ENCODE results near the gene SRSF11. TPM values are rescaled to one million over a fixed set of nuclear protein-coding genes. Genes with fewer than 3 reads are reported as not detected.
A peak's percentile ranks its signal among the peaks of the same experiment; 100 is the strongest.

SRSF11 gene
- total and polyA plus RNA-seq, 4 donors = 36.8 to 130 (median 96.6) TPM

DNA sequence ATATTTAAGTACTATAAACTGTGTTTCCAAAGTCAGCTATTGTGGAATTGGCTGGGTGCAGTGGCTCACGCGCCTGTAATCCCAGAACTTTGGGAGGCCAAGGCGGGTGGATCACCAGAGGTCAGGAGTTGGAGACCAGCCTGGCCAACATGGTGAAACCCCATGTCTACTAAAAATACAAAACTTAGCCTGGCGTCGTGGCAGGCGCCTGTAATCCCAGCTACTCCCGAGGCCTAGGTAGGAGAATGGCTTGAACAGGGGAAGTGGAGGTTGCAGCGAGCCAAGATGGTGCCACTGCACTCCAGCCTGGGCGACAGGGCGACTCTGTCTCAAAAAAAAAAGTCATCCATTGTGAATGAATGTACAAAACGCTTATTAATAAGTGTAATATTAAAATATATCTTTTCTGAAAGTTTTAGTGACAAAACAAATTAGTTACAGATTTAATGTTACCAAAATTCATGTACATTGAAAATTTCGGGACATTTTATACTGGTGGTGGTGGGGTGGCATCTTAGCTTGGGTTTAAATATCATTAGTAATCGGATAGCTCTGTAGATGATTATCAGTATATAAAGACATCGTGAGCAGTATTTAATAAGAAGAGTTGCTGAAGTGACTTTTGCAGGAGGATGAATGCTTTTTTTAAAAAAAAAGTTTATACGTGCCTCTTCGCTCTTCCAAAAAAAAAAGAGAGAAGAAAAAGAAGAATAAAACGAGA lies 503 bp upstream of the SRSF11 start:
- TF ChIP-seq NR2F2 (IDR thresholded peaks at IDR 0.05) = no peak
- 59% methylated on average over 17 of the region's 17 CpGs for WGBS
- peaks cover 2 to 24% (median 11%) of the 10 kb centered on the region in 4 donors for H3K4me1 ChIP-seq (ENCODE audit: control insufficient read depth in 4 of 4, insufficient read depth in 4 of 4, low read length in 3 of 4)
- peak overlapping the region; percentile 58 to 79 (median 77) for H3K4me3 ChIP-seq (ENCODE audit: low read depth in 1 of 3, low read length in 3 of 3)
- H3K36me3 ChIP-seq (ENCODE audit: control insufficient read depth in 4 of 4, insufficient read depth in 3 of 4, low read depth in 1 of 4, low read length in 3 of 4) = peaks cover 0 to 23% (median 11%) of the 10 kb centered on the region in 4 donors
- peak overlapping the region; percentile 79 to 98 for H3K9ac ChIP-seq (ENCODE audit: low read depth in 1 of 2, low read length in 2 of 2)
- H3K27me3 ChIP-seq (ENCODE audit: control insufficient read depth in 4 of 4, insufficient read depth in 4 of 4, low read length in 3 of 4) = no peaks in the 10 kb centered on the region
- no peaks in the 10 kb centered on the region for H3K9me3 ChIP-seq (ENCODE audit: control insufficient read depth in 4 of 4, low read length in 3 of 4)
- no peak for DNase-seq (ENCODE audit: low spot score)
- peak overlapping the region; percentile 94 to 98 for H3K27ac ChIP-seq (ENCODE audit: low read depth in 1 of 2, low read length in 2 of 2)

DNA sequence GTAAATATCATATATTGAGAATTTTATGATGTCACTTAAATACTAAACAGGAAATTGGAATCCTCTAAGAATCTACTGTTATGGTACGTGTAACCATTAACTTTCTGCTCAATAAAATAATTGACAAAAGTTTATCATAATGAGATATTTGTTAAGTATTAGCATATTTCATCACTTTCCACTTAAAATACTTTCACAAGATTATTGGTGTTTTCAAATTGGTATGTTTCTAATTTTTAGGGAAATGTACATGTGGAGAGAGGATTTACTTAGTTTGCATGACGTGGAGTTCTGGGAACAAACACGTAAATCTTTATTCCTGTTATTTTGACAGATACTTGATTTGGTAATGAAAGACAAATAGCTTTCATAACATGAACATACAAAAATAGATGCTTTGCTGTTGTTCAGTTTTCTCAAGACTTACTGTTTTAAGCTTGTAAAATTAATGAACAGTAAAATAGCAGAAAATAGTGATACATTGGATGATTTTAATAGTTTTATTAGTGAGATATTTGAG lies 1.6 kb downstream of the SRSF11 start:
- H3K4me1 ChIP-seq (ENCODE audit: control insufficient read depth in 4 of 4, insufficient read depth in 4 of 4, low read length in 3 of 4) = peaks cover 2 to 24% (median 12%) of the 10 kb centered on the region in 4 donors
- peak overlapping the region; percentile 94 to 98 for H3K27ac ChIP-seq (ENCODE audit: low read depth in 1 of 2, low read length in 2 of 2)
- H3K4me3 ChIP-seq (ENCODE audit: low read depth in 1 of 3, low read length in 3 of 3) = peak overlapping the region; percentile 15 to 79 (median 58)
- DNase-seq (ENCODE audit: low spot score) = no peak
- H3K9ac ChIP-seq (ENCODE audit: low read depth in 1 of 2, low read length in 2 of 2) = peak overlapping the region; percentile 98
- TF ChIP-seq HNF4A (conservative IDR thresholded peaks at IDR 0.05) (no peak), MAX (IDR thresholded peaks at IDR 0.05) (no peak), ZBTB33 (IDR thresholded peaks at IDR 0.05) (no peak), TAF1 (conservative IDR thresholded peaks at IDR 0.05) (no peak), RAD21 (IDR thresholded peaks at IDR 0.05) (no peak), JUND (IDR thresholded peaks at IDR 0.05) (no peak), GABPA (IDR thresholded peaks at IDR 0.05 in 1 of 2, conservative IDR thresholded peaks at IDR 0.05 in 1 of 2) (no peak), HNF4G (IDR thresholded peaks at IDR 0.05) (no peak), RXRA (IDR thresholded peaks at IDR 0.05) (no peak), ATF3 (IDR thresholded peaks at IDR 0.05) (no peak), FOXA2 (IDR thresholded peaks at IDR 0.05) (no peak), YY1 (IDR thresholded peaks at IDR 0.05) (no peak)
- TF ChIP-seq, protein P1, sequence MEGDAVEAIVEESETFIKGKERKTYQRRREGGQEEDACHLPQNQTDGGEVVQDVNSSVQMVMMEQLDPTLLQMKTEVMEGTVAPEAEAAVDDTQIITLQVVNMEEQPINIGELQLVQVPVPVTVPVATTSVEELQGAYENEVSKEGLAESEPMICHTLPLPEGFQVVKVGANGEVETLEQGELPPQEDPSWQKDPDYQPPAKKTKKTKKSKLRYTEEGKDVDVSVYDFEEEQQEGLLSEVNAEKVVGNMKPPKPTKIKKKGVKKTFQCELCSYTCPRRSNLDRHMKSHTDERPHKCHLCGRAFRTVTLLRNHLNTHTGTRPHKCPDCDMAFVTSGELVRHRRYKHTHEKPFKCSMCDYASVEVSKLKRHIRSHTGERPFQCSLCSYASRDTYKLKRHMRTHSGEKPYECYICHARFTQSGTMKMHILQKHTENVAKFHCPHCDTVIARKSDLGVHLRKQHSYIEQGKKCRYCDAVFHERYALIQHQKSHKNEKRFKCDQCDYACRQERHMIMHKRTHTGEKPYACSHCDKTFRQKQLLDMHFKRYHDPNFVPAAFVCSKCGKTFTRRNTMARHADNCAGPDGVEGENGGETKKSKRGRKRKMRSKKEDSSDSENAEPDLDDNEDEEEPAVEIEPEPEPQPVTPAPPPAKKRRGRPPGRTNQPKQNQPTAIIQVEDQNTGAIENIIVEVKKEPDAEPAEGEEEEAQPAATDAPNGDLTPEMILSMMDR (IDR thresholded peaks at IDR 0.05; ENCODE audit: low read depth, low read length, missing input control) = no peak
- H3K36me3 ChIP-seq (ENCODE audit: control insufficient read depth in 4 of 4, insufficient read depth in 3 of 4, low read depth in 1 of 4, low read length in 3 of 4) = peaks cover 0 to 19% (median 11%) of the 10 kb centered on the region in 4 donors
- 20% methylated on average over 3 of the region's 3 CpGs for WGBS
- H3K27me3 ChIP-seq (ENCODE audit: control insufficient read depth in 4 of 4, insufficient read depth in 4 of 4, low read length in 3 of 4) = no peaks in the 10 kb centered on the region
- no peaks in the 10 kb centered on the region for H3K9me3 ChIP-seq (ENCODE audit: control insufficient read depth in 4 of 4, low read length in 3 of 4)

Measured in liver (tissue), 9 donors.